SK-N-SH (cell line): ENCODE results near the gene FADD. TPM values are rescaled to one million over a fixed set of nuclear protein-coding genes. Genes with fewer than 3 reads are reported as not detected.

Source experiments
- CTCF ChIA-PET: fragments of 300-600, 350-600 bp; formaldehyde crosslinking; extraction: SDS; loops from one replicate; lab custom pipeline; 2021; lab: Yijun Ruan, JAX
- POLR2A ChIA-PET: fragments of 350-600 bp; sonication (Branson Sonifier 250); formaldehyde crosslinking; extraction: SDS; loops from one replicate; lab custom pipeline; 2020; ENCODE audit warnings: antibody characterized with exemption, inconsistent platforms; lab: Yijun Ruan, JAX
- DNase-seq: peaks from one replicate; pipeline ENCODE4 v3.0.0; 2012
- H2AFZ ChIP-seq: fragments of 200-600 bp; sonication (generic); 2 replicates; pipeline ENCODE4 v1.8.1; 2016; ENCODE audit warnings: antibody characterized with exemption, mild to moderate bottlenecking, low read depth
- H3F3A ChIP-seq: fragments of 200-600 bp; sonication (generic); replicated peaks from 2 replicates; pipeline ENCODE3; 2016; ENCODE audit warnings: antibody characterized with exemption, mild to moderate bottlenecking; ENCODE audit not compliant: insufficient read depth
- H3K27ac ChIP-seq, 2 experiments: fragments of 200-500 bp in 1 of 2; fragments of 200-600 bp in 1 of 2; sonication (Bioruptor generic) in 1 of 2; sonication (generic), shearing (Covaris generic) in 1 of 2; 2 replicates each; pipeline versions ENCODE4 v1.5.1 to v1.6.1; 2014 to 2016; ENCODE audit warnings: low read depth in 2 of 2, inconsistent platforms in 1 of 2, low read length in 1 of 2, mild to moderate bottlenecking in 1 of 2, mixed read lengths in 1 of 2
- H3K27me3 ChIP-seq: fragments of 200-600 bp; sonication (generic), shearing (Covaris generic); 2 replicates; pipeline ENCODE4 v1.6.1; 2016; ENCODE audit warnings: mixed run types; ENCODE audit not compliant: insufficient read depth
- H3K36me3 ChIP-seq, 2 experiments: fragments of 200-500 bp in 1 of 2; fragments of 200-600 bp in 1 of 2; sonication (Bioruptor generic) in 1 of 2; sonication (generic) in 1 of 2; replicated peaks in 1 of 2; 2 replicates each; pipeline versions ENCODE3 to v1.5.1; 2014 to 2016; ENCODE audit warnings: low read length in 1 of 2, mild to moderate bottlenecking in 1 of 2; ENCODE audit not compliant: insufficient read depth in 2 of 2, control insufficient read depth in 1 of 2
- H3K4me1 ChIP-seq, 2 experiments: fragments of 200-500 bp in 1 of 2; fragments of 200-600 bp in 1 of 2; sonication (Bioruptor generic) in 1 of 2; sonication (generic), shearing (Covaris generic) in 1 of 2; 2 replicates each; pipeline versions ENCODE4 v1.5.1 to v1.6.1; 2014 to 2016; ENCODE audit warnings: low read depth in 1 of 2, low read length in 1 of 2, mixed run types in 1 of 2; ENCODE audit not compliant: insufficient read depth in 2 of 2, control insufficient read depth in 1 of 2
- H3K4me2 ChIP-seq: fragments of 200-600 bp; sonication (generic), shearing (Covaris generic); 2 replicates; pipeline ENCODE4 v1.6.1; 2017; ENCODE audit warnings: mixed run types
- H3K4me3 ChIP-seq, 2 experiments: fragments of 200-500 bp in 1 of 2; fragments of 200-600 bp in 1 of 2; sonication (Bioruptor generic) in 1 of 2; sonication (generic), shearing (Covaris generic) in 1 of 2; 2 replicates each; pipeline versions ENCODE4 v1.5.1 to v1.8.1; 2014 to 2016; ENCODE audit warnings: low read depth in 2 of 2, inconsistent platforms in 1 of 2, low read length in 1 of 2, mild to moderate bottlenecking in 1 of 2, mixed read lengths in 1 of 2, moderate library complexity in 1 of 2
- H3K79me2 ChIP-seq: fragments of 200-600 bp; sonication (generic); 2 replicates; pipeline ENCODE4 v1.8.1; 2017; ENCODE audit warnings: mild to moderate bottlenecking; ENCODE audit not compliant: insufficient read depth
- H3K9ac ChIP-seq: fragments of 200-600 bp; sonication (generic); 2 replicates; pipeline ENCODE4 v1.6.1; 2017; ENCODE audit warnings: mixed run types
- H3K9me2 ChIP-seq: fragments of 200-600 bp; sonication (generic); 2 replicates; pipeline ENCODE4 v1.6.1; 2017; ENCODE audit warnings: mixed run types
- H3K9me3 ChIP-seq: fragments of 200-600 bp; sonication (generic); 2 replicates; pipeline ENCODE4 v1.6.1; 2017; ENCODE audit warnings: mixed run types, mild to moderate bottlenecking, moderate library complexity
- H4K20me1 ChIP-seq: fragments of 200-600 bp; sonication (generic); 2 replicates; pipeline ENCODE4 v1.6.1; 2017; ENCODE audit warnings: mild to moderate bottlenecking, mixed run types; ENCODE audit not compliant: insufficient read depth
- ELF1 ChIP-seq: IDR thresholded peaks from 2 replicates; pipeline ENCODE4 v1.4.0; 2012
- EP300 ChIP-seq, 2 experiments: IDR thresholded peaks; 2 replicates each; pipeline versions ENCODE4 v1.4.0 to v1.6.1; 2012; ENCODE audit warnings: borderline replicate concordance in 1 of 2, low read depth in 1 of 2, low read length in 1 of 2
- FOXJ3 ChIP-seq: sonication (generic); formaldehyde crosslinking; IDR thresholded peaks from 2 replicates; pipeline ENCODE4 v1.5.1; 2020; ENCODE audit warnings: mild to moderate bottlenecking, missing genetic modification reagents
- IRF3 ChIP-seq: fragments of 150-350 bp; IDR thresholded peaks from 2 replicates; pipeline ENCODE4 v1.6.1; 2016; ENCODE audit warnings: mild to moderate bottlenecking, low read depth, low read length
- NRF1 ChIP-seq: IDR thresholded peaks from 2 replicates; pipeline ENCODE4 v1.6.1; 2012; ENCODE audit warnings: low read depth, mild to moderate bottlenecking, low read length
- ZBTB33 ChIP-seq: IDR thresholded peaks from 2 replicates; pipeline ENCODE4 v1.4.0; 2012; ENCODE audit warnings: low read depth, borderline replicate concordance
- WGBS: methylation state at CpG from one replicate; pipeline ENCODE4 v1.1.6; 2017; ENCODE audit warnings: low lambda C conversion rate; 5-methylcytosine and 5-hydroxymethylcytosine counted together
- polyA plus RNA-seq, 3 experiments: library from polyadenylated mRNA; depleted of rRNA; stranded (reverse); fragments of >200 nt; gene quantifications; 2 replicates each; pipeline ENCODE4 v1.2.3, GENCODE V29; 2012
- TF ChIP-seq, protein P1 (sequence below): IDR thresholded peaks from 2 replicates; pipeline ENCODE4 v1.4.0; 2012; ENCODE audit warnings: low read depth

The FADD gene
- polyA plus RNA-seq, 1 of the 3 experiments (the other 2 are of a cell fraction): 23.8 TPM

- TF ChIP-seq EP300 (IDR thresholded peaks at IDR 0.05; ENCODE audit: borderline replicate concordance in 1 of 2, low read depth in 1 of 2, low read length in 1 of 2) (no peak), ELF1 (no peak), NRF1 (no peak), FOXJ3 (CRISPR knock-in tag) (no peak), ZBTB33 (no peak), IRF3 (no peak)
- TF ChIP-seq, protein P1, sequence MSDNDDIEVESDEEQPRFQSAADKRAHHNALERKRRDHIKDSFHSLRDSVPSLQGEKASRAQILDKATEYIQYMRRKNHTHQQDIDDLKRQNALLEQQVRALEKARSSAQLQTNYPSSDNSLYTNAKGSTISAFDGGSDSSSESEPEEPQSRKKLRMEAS: no peak
Measured at GRCh38 chr11:70255477-70256116, 52.5 kb downstream of the FADD start.

More at GRCh38 chr11:70255477-70256116, 52.5 kb downstream of the FADD start:
- no peak overlapping the region for H3K9ac ChIP-seq
- no peaks in the 10 kb centered on the region for H3K9me3 ChIP-seq
- no peaks in the 10 kb centered on the region for H3F3A ChIP-seq
- ChIA-PET POLR2A (no interaction called here), CTCF (interaction anchor here (0.7 kb wide), 1 partner anchor 48 kb away, joined by 3 read pairs; no protein-coding TSS in a partner anchor)
- no peak overlapping the region for H3K4me3 ChIP-seq
- no peak for DNase-seq
- WGBS: 71% methylated on average over 12 of the region's 12 CpGs
- H3K36me3 ChIP-seq: no peaks in the 10 kb centered on the region
- H4K20me1 ChIP-seq: no peaks in the 10 kb centered on the region
- no peak overlapping the region for H3K27ac ChIP-seq
- no peaks in the 10 kb centered on the region for H3K4me1 ChIP-seq
- no peak overlapping the region for H3K4me2 ChIP-seq
- no peaks in the 10 kb centered on the region for H3K9me2 ChIP-seq
- H3K27me3 ChIP-seq: no peaks in the 10 kb centered on the region
- H2AFZ ChIP-seq: no peak overlapping the region
- no peaks in the 10 kb centered on the region for H3K79me2 ChIP-seq

Other genes with a start within 250 kb of the FADD start
- not detected in 2 replicates for gene ANO1, start 125.0 kb upstream of the FADD start, polyA plus RNA-seq (2012; rRNA removed)
- 35.6 and 37.4 TPM in 2 replicates for gene PPFIA1, start 67.4 kb downstream of the FADD start, polyA plus RNA-seq (2012; rRNA removed)
- 243 and 286 TPM in 2 replicates for gene CTTN, start 195.2 kb downstream of the FADD start, polyA plus RNA-seq (2012; rRNA removed)